ENCODE data around the gene ADAM8.
A peak's percentile ranks its signal among the peaks of the same experiment; 100 is the strongest.

ADAM8 gene

GRCh38 chr10:133262696-133263095 is 14.0 kb downstream of the ADAM8 start:
- no peaks in the 10 kb centered on the region for H3K36me3 ChIP-seq (ENCODE audit: insufficient read depth, low read length)
- H3K27me3 ChIP-seq (ENCODE audit: control insufficient read depth in 1 of 2, insufficient read depth in 2 of 2, low read length in 2 of 2) = no peaks in the 10 kb centered on the region
- H3K27ac ChIP-seq (ENCODE audit: low read depth, low read length) = no peak overlapping the region
- no peak overlapping the region for H3K9ac ChIP-seq (ENCODE audit: low read length)
- no peaks in the 10 kb centered on the region for H3K9me3 ChIP-seq (ENCODE audit: low read length)
- peaks cover 17% of the 10 kb centered on the region for H3K4me1 ChIP-seq (ENCODE audit: insufficient read depth, low read length)
- peak overlapping the region in 1 of 2 donors; percentile 23 for H3K4me3 ChIP-seq (ENCODE audit: low read depth in 1 of 2, low read length in 2 of 2)

- no peaks in the 10 kb centered on the region for H3K9me3 ChIP-seq (ENCODE audit: low read length)
- peak overlapping the region; percentile 63 for H3K27ac ChIP-seq (ENCODE audit: low read depth, low read length)
- H3K4me3 ChIP-seq (ENCODE audit: low read depth in 1 of 2, low read length in 2 of 2) = peak overlapping the region; percentile 61
- H3K9ac ChIP-seq (ENCODE audit: low read length) = peak overlapping the region; percentile 33
- H3K27me3 ChIP-seq (ENCODE audit: control insufficient read depth in 1 of 2, insufficient read depth in 2 of 2, low read length in 2 of 2) = no peaks in the 10 kb centered on the region
- H3K4me1 ChIP-seq (ENCODE audit: insufficient read depth, low read length) = peaks cover 17% of the 10 kb centered on the region
- H3K36me3 ChIP-seq (ENCODE audit: insufficient read depth, low read length) = no peaks in the 10 kb centered on the region
Measured at GRCh38 chr10:133261726-133262325, 14.8 kb downstream of the ADAM8 start.

GRCh38 chr10:133260895-133261725 is 15.6 kb downstream of the ADAM8 start:
- Histone ChIP-seq H3K4me1 (ENCODE audit: insufficient read depth, low read length) (peaks cover 17% of the 10 kb centered on the region), H3K9ac (ENCODE audit: low read length) (peak overlapping the region; percentile 33), H3K36me3 (ENCODE audit: insufficient read depth, low read length) (no peaks in the 10 kb centered on the region), H3K9me3 (ENCODE audit: low read length) (no peaks in the 10 kb centered on the region), H3K4me3 (ENCODE audit: low read depth in 1 of 2, low read length in 2 of 2) (peak overlapping the region; percentile 61), H3K27ac (ENCODE audit: low read depth, low read length) (peak overlapping the region; percentile 63), H3K27me3 (ENCODE audit: control insufficient read depth in 1 of 2, insufficient read depth in 2 of 2, low read length in 2 of 2) (no peaks in the 10 kb centered on the region)

- H3K4me1 ChIP-seq (ENCODE audit: insufficient read depth, low read length) = peaks cover 17% of the 10 kb centered on the region
Measured at GRCh38 chr10:133259602-133259989, 17.1 kb downstream of the ADAM8 start.

GRCh38 chr10:133258818-133259601 is 17.7 kb downstream of the ADAM8 start:
- Histone ChIP-seq H3K27me3 (ENCODE audit: control insufficient read depth in 1 of 2, insufficient read depth in 2 of 2, low read length in 2 of 2) (no peaks in the 10 kb centered on the region), H3K27ac (ENCODE audit: low read depth, low read length) (no peak overlapping the region), H3K9me3 (ENCODE audit: low read length) (no peaks in the 10 kb centered on the region), H3K36me3 (ENCODE audit: insufficient read depth, low read length) (no peaks in the 10 kb centered on the region), H3K4me3 (ENCODE audit: low read depth in 1 of 2, low read length in 2 of 2) (no peak overlapping the region), H3K4me1 (ENCODE audit: insufficient read depth, low read length) (peaks cover 17% of the 10 kb centered on the region), H3K9ac (ENCODE audit: low read length) (no peak overlapping the region)

More at GRCh38 chr10:133259602-133259989, 17.1 kb downstream of the ADAM8 start:
- Histone ChIP-seq H3K9me3 (ENCODE audit: low read length) (no peaks in the 10 kb centered on the region), H3K4me3 (ENCODE audit: low read depth in 1 of 2, low read length in 2 of 2) (no peak overlapping the region), H3K27me3 (ENCODE audit: control insufficient read depth in 1 of 2, insufficient read depth in 2 of 2, low read length in 2 of 2) (no peaks in the 10 kb centered on the region), H3K27ac (ENCODE audit: low read depth, low read length) (no peak overlapping the region), H3K36me3 (ENCODE audit: insufficient read depth, low read length) (no peaks in the 10 kb centered on the region), H3K9ac (ENCODE audit: low read length) (no peak overlapping the region)

DNA sequence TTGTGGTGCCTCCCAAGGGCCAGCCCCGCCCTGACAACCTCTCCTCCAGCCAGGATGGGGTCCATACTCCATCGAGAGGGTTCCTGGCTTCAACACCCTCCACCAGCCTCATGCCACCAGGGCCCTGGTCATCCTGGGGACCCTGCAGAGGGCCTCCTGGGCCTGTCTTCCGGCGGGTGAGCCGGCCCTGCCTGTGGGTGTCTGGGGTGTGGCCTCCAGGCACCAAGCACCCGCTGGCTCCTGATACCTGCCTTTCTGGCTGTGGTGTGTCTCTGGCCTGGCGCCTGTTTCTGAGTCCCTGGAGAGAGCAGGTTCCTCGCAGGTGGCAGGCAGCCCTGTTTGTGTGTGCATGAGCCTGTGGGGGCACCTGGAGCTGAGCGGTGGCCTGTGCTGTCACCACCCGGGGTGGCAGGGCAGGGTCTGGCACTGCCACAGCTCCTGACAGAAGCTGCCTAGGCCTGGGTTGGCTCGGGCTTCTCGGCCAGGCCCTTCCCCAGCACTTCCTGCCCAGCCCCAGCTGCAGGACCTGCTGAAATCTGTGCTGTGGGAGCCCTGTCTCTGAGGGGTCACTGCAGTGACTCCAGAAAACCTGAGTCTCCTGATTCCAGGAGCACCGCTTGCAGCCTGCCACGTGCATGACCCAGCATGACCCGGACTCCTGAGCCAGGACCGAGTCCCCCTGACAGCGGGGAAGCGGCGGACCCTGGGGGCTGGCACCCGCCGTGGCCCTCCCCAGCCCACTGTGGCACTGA is 18.4 kb downstream of the ADAM8 start:
- H3K9me3 ChIP-seq (ENCODE audit: low read length) = no peaks in the 10 kb centered on the region
- H3K4me3 ChIP-seq (ENCODE audit: low read depth in 1 of 2, low read length in 2 of 2) = no peak overlapping the region
- peaks cover 17% of the 10 kb centered on the region for H3K4me1 ChIP-seq (ENCODE audit: insufficient read depth, low read length)
- H3K9ac ChIP-seq (ENCODE audit: low read length) = no peak overlapping the region
- H3K27ac ChIP-seq (ENCODE audit: low read depth, low read length) = no peak overlapping the region
- no peaks in the 10 kb centered on the region for H3K36me3 ChIP-seq (ENCODE audit: insufficient read depth, low read length)
- no peaks in the 10 kb centered on the region for H3K27me3 ChIP-seq (ENCODE audit: control insufficient read depth in 1 of 2, insufficient read depth in 2 of 2, low read length in 2 of 2)

DNA sequence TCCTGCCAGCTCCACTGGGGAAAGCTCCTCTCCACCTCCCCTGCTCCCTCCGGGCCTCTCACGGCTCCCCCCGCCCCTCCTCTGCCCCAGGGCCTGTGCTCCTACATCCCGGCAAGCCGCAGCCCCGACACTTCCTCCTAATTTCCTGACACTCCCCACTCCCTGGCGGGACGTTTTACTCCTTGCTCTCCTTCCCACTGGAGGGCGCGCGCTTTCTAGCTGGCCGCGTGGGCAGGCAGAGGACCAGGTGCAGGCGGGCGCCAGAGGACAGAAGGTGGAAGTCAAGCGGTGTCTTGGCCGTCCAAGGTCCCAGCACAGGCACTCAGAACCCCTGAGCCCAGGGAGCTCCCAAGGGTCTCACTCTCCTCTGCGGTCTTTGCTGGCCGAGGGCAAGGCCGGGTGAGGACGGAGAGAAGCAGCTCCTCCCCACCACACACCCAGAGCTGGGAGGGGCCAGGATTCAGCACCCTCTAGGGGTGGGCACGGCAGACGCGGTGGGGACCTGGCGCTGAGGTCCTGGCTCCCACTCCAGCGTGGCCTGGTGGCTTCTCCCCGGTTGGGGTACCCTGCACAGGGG is 19.1 kb downstream of the ADAM8 start:
- Histone ChIP-seq H3K9me3 (ENCODE audit: low read length) (no peaks in the 10 kb centered on the region), H3K27ac (ENCODE audit: low read depth, low read length) (no peak overlapping the region), H3K4me1 (ENCODE audit: insufficient read depth, low read length) (peaks cover 16% of the 10 kb centered on the region), H3K36me3 (ENCODE audit: insufficient read depth, low read length) (no peaks in the 10 kb centered on the region), H3K27me3 (ENCODE audit: control insufficient read depth in 1 of 2, insufficient read depth in 2 of 2, low read length in 2 of 2) (no peaks in the 10 kb centered on the region), H3K4me3 (ENCODE audit: low read depth in 1 of 2, low read length in 2 of 2) (no peak overlapping the region), H3K9ac (ENCODE audit: low read length) (no peak overlapping the region)

GRCh38 chr10:133255323-133255722 is 21.3 kb downstream of the ADAM8 start:
- H3K4me3 ChIP-seq (ENCODE audit: low read depth in 1 of 2, low read length in 2 of 2) = no peak overlapping the region
- no peak overlapping the region for H3K27ac ChIP-seq (ENCODE audit: low read depth, low read length)
- no peaks in the 10 kb centered on the region for H3K9me3 ChIP-seq (ENCODE audit: low read length)
- H3K4me1 ChIP-seq (ENCODE audit: insufficient read depth, low read length) = peaks cover 4% of the 10 kb centered on the region
- H3K27me3 ChIP-seq (ENCODE audit: control insufficient read depth in 1 of 2, insufficient read depth in 2 of 2, low read length in 2 of 2) = peaks cover 4 to 7% of the 10 kb centered on the region in 2 donors
- H3K9ac ChIP-seq (ENCODE audit: low read length) = no peak overlapping the region
- H3K36me3 ChIP-seq (ENCODE audit: insufficient read depth, low read length) = no peaks in the 10 kb centered on the region

GRCh38 chr10:133254421-133255120 is 22.1 kb downstream of the ADAM8 start:
- no peaks in the 10 kb centered on the region for H3K9me3 ChIP-seq (ENCODE audit: low read length)
- no peaks in the 10 kb centered on the region for H3K36me3 ChIP-seq (ENCODE audit: insufficient read depth, low read length)
- H3K4me1 ChIP-seq (ENCODE audit: insufficient read depth, low read length) = peaks cover 4% of the 10 kb centered on the region
- peaks cover 8 to 14% of the 10 kb centered on the region in 2 donors for H3K27me3 ChIP-seq (ENCODE audit: control insufficient read depth in 1 of 2, insufficient read depth in 2 of 2, low read length in 2 of 2)
- H3K4me3 ChIP-seq (ENCODE audit: low read depth in 1 of 2, low read length in 2 of 2) = no peak overlapping the region
- H3K9ac ChIP-seq (ENCODE audit: low read length) = no peak overlapping the region
- no peak overlapping the region for H3K27ac ChIP-seq (ENCODE audit: low read depth, low read length)

- Histone ChIP-seq H3K27me3 (ENCODE audit: control insufficient read depth in 1 of 2, insufficient read depth in 2 of 2, low read length in 2 of 2) (peaks cover 8 to 20% of the 10 kb centered on the region in 2 donors), H3K4me1 (ENCODE audit: insufficient read depth, low read length) (peaks cover 4% of the 10 kb centered on the region)
Measured at GRCh38 chr10:133253361-133253955, 23.2 kb downstream of the ADAM8 start.

More at GRCh38 chr10:133253361-133253955, 23.2 kb downstream of the ADAM8 start:
- H3K27ac ChIP-seq (ENCODE audit: low read depth, low read length) = no peak overlapping the region
- no peak overlapping the region for H3K9ac ChIP-seq (ENCODE audit: low read length)
- no peaks in the 10 kb centered on the region for H3K9me3 ChIP-seq (ENCODE audit: low read length)
- H3K4me3 ChIP-seq (ENCODE audit: low read depth in 1 of 2, low read length in 2 of 2) = no peak overlapping the region
- H3K36me3 ChIP-seq (ENCODE audit: insufficient read depth, low read length) = no peaks in the 10 kb centered on the region
